ENCODE data around the gene EXOC3L4.
A peak's percentile ranks its signal among the peaks of the same experiment; 100 is the strongest.

The EXOC3L4 gene

GRCh38 chr14:103122947-103123633 lies 28.6 kb downstream of the EXOC3L4 start, which contains the start of gene TNFAIP2:
Gene TNFAIP2 (plus strand): TSS chr14:103123461. CDS start chr14:103126458, 2,997 bp downstream.
- Histone ChIP-seq H2AK5ac (ENCODE audit: low read length) (peak within 1 kb of the TSS; percentile 29), H3K36me3 (ENCODE audit: control insufficient read depth, insufficient read depth, low read length) (no peaks in the 10 kb centered on the region), H3K27ac (ENCODE audit: low read depth, low read length) (peak within 1 kb of the TSS; percentile 98), H2BK120ac (ENCODE audit: low read depth, low read length) (peak within 1 kb of the TSS; percentile 5), H3K4me3 (ENCODE audit: low read length) (peak within 1 kb of the TSS; percentile 3), H3K79me1 (ENCODE audit: low read length) (peaks cover 5% of the 10 kb centered on the region), H2BK5ac (ENCODE audit: low read length) (peak within 1 kb of the TSS; percentile 85), H4K5ac (ENCODE audit: low read length) (no peak within 1 kb of the TSS), H3K9ac (ENCODE audit: low read length) (peak within 1 kb of the TSS; percentile 83), H3K4me2 (ENCODE audit: low read length) (peak within 1 kb of the TSS; percentile 47), H3K18ac (ENCODE audit: low read length) (peak within 1 kb of the TSS; percentile 91), H2BK15ac (replicated peaks; ENCODE audit: low read depth) (no peak within 1 kb of the TSS), H3K4ac (ENCODE audit: low read depth, low read length) (peak within 1 kb of the TSS; percentile 76), H3K27me3 (ENCODE audit: insufficient read depth, low read length, poor library complexity) (no peaks in the 10 kb centered on the region), H4K8ac (ENCODE audit: low read depth, low read length) (no peak within 1 kb of the TSS), H3K23ac (ENCODE audit: low read length) (peak within 1 kb of the TSS; percentile 95), H3K79me2 (ENCODE audit: control insufficient read depth, insufficient read depth, low read length) (peaks cover 1% of the 10 kb centered on the region), H3K56ac (ENCODE audit: low read length) (peak within 1 kb of the TSS; percentile 85), H3K4me1 (ENCODE audit: control insufficient read depth, low read depth, low read length) (peaks cover 10% of the 10 kb centered on the region)
- peak; percentile 77 for DNase-seq
- WGBS (ENCODE audit: extremely low coverage, insufficient coverage, low lambda C conversion rate), result no CpG with 5 or more reads among the region's 74 CpGs

- H2BK15ac ChIP-seq (replicated peaks; ENCODE audit: low read depth), result no peak overlapping the region
- no CpG with 5 or more reads among the region's 48 CpGs for WGBS (ENCODE audit: extremely low coverage, insufficient coverage, low lambda C conversion rate)
- H4K8ac ChIP-seq (ENCODE audit: low read depth, low read length), result no peak overlapping the region
- no peak overlapping the region for H4K5ac ChIP-seq (ENCODE audit: low read length)
- no peaks in the 10 kb centered on the region for H3K27me3 ChIP-seq (ENCODE audit: insufficient read depth, low read length, poor library complexity)
- peak overlapping the region; percentile 85 for H3K56ac ChIP-seq (ENCODE audit: low read length)
- no peaks in the 10 kb centered on the region for H3K36me3 ChIP-seq (ENCODE audit: control insufficient read depth, insufficient read depth, low read length)
- H2BK120ac ChIP-seq (ENCODE audit: low read depth, low read length), result no peak overlapping the region
- H3K4me3 ChIP-seq (ENCODE audit: low read length), result peak overlapping the region; percentile 3
- no peak for DNase-seq
- H3K9ac ChIP-seq (ENCODE audit: low read length), result peak overlapping the region; percentile 61
- peak overlapping the region; percentile 74 for H3K4ac ChIP-seq (ENCODE audit: low read depth, low read length)
- peaks cover 1% of the 10 kb centered on the region for H3K79me2 ChIP-seq (ENCODE audit: control insufficient read depth, insufficient read depth, low read length)
- H3K4me2 ChIP-seq (ENCODE audit: low read length), result peak overlapping the region; percentile 47
- peaks cover 5% of the 10 kb centered on the region for H3K79me1 ChIP-seq (ENCODE audit: low read length)
- peaks cover 10% of the 10 kb centered on the region for H3K4me1 ChIP-seq (ENCODE audit: control insufficient read depth, low read depth, low read length)
- no peak overlapping the region for H2BK5ac ChIP-seq (ENCODE audit: low read length)
- peak overlapping the region; percentile 82 for H3K18ac ChIP-seq (ENCODE audit: low read length)
- peak overlapping the region; percentile 29 for H2AK5ac ChIP-seq (ENCODE audit: low read length)
- peak overlapping the region; percentile 60 for H3K27ac ChIP-seq (ENCODE audit: low read depth, low read length)
- peak overlapping the region; percentile 16 for H3K23ac ChIP-seq (ENCODE audit: low read length)
Observed at GRCh38 chr14:103123634-103124500, 29.3 kb downstream of the EXOC3L4 start.

- WGBS (ENCODE audit: extremely low coverage, insufficient coverage, low lambda C conversion rate), result no CpG with 5 or more reads among the region's 5 CpGs
- no peak overlapping the region for H3K4me3 ChIP-seq (ENCODE audit: low read length)
- peaks cover 10% of the 10 kb centered on the region for H3K4me1 ChIP-seq (ENCODE audit: control insufficient read depth, low read depth, low read length)
- H3K4ac ChIP-seq (ENCODE audit: low read depth, low read length), result no peak overlapping the region
- H3K23ac ChIP-seq (ENCODE audit: low read length), result peak overlapping the region; percentile 16
- no peaks in the 10 kb centered on the region for H3K27me3 ChIP-seq (ENCODE audit: insufficient read depth, low read length, poor library complexity)
- H4K8ac ChIP-seq (ENCODE audit: low read depth, low read length), result no peak overlapping the region
- H3K36me3 ChIP-seq (ENCODE audit: control insufficient read depth, insufficient read depth, low read length), result no peaks in the 10 kb centered on the region
- H2BK5ac ChIP-seq (ENCODE audit: low read length), result no peak overlapping the region
- peak overlapping the region; percentile 47 for H3K4me2 ChIP-seq (ENCODE audit: low read length)
- no peak overlapping the region for H2BK120ac ChIP-seq (ENCODE audit: low read depth, low read length)
- H4K5ac ChIP-seq (ENCODE audit: low read length), result no peak overlapping the region
- H3K79me1 ChIP-seq (ENCODE audit: low read length), result peaks cover 5% of the 10 kb centered on the region
- H3K9ac ChIP-seq (ENCODE audit: low read length), result peak overlapping the region; percentile 61
- H3K56ac ChIP-seq (ENCODE audit: low read length), result peak overlapping the region; percentile 85
- no peak overlapping the region for H3K27ac ChIP-seq (ENCODE audit: low read depth, low read length)
- DNase-seq, result no peak
- H2BK15ac ChIP-seq (replicated peaks; ENCODE audit: low read depth), result no peak overlapping the region
- no peak overlapping the region for H3K18ac ChIP-seq (ENCODE audit: low read length)
- H2AK5ac ChIP-seq (ENCODE audit: low read length), result peak overlapping the region; percentile 29
- peaks cover 1% of the 10 kb centered on the region for H3K79me2 ChIP-seq (ENCODE audit: control insufficient read depth, insufficient read depth, low read length)
Observed at GRCh38 chr14:103124501-103125001, 30.0 kb downstream of the EXOC3L4 start.

GRCh38 chr14:103125098-103126070 lies 30.9 kb downstream of the EXOC3L4 start:
- Histone ChIP-seq H3K27ac (ENCODE audit: low read depth, low read length) (no peak overlapping the region), H2BK15ac (replicated peaks; ENCODE audit: low read depth) (no peak overlapping the region), H3K79me1 (ENCODE audit: low read length) (peaks cover 5% of the 10 kb centered on the region), H3K9ac (ENCODE audit: low read length) (no peak overlapping the region), H3K36me3 (ENCODE audit: control insufficient read depth, insufficient read depth, low read length) (no peaks in the 10 kb centered on the region), H3K27me3 (ENCODE audit: insufficient read depth, low read length, poor library complexity) (no peaks in the 10 kb centered on the region), H3K4ac (ENCODE audit: low read depth, low read length) (no peak overlapping the region), H2BK120ac (ENCODE audit: low read depth, low read length) (no peak overlapping the region), H3K56ac (ENCODE audit: low read length) (no peak overlapping the region), H2AK5ac (ENCODE audit: low read length) (no peak overlapping the region), H3K4me1 (ENCODE audit: control insufficient read depth, low read depth, low read length) (peaks cover 10% of the 10 kb centered on the region), H3K18ac (ENCODE audit: low read length) (no peak overlapping the region), H4K5ac (ENCODE audit: low read length) (no peak overlapping the region), H3K23ac (ENCODE audit: low read length) (no peak overlapping the region), H3K4me2 (ENCODE audit: low read length) (no peak overlapping the region), H2BK5ac (ENCODE audit: low read length) (no peak overlapping the region), H3K79me2 (ENCODE audit: control insufficient read depth, insufficient read depth, low read length) (peaks cover 1% of the 10 kb centered on the region), H3K4me3 (ENCODE audit: low read length) (no peak overlapping the region), H4K8ac (ENCODE audit: low read depth, low read length) (no peak overlapping the region)
- WGBS (ENCODE audit: extremely low coverage, insufficient coverage, low lambda C conversion rate), result no CpG with 5 or more reads among the region's 13 CpGs
- DNase-seq, result no peak
